Measurements from ENCODE around the gene PDE6B.

Gene PDE6B

DNA sequence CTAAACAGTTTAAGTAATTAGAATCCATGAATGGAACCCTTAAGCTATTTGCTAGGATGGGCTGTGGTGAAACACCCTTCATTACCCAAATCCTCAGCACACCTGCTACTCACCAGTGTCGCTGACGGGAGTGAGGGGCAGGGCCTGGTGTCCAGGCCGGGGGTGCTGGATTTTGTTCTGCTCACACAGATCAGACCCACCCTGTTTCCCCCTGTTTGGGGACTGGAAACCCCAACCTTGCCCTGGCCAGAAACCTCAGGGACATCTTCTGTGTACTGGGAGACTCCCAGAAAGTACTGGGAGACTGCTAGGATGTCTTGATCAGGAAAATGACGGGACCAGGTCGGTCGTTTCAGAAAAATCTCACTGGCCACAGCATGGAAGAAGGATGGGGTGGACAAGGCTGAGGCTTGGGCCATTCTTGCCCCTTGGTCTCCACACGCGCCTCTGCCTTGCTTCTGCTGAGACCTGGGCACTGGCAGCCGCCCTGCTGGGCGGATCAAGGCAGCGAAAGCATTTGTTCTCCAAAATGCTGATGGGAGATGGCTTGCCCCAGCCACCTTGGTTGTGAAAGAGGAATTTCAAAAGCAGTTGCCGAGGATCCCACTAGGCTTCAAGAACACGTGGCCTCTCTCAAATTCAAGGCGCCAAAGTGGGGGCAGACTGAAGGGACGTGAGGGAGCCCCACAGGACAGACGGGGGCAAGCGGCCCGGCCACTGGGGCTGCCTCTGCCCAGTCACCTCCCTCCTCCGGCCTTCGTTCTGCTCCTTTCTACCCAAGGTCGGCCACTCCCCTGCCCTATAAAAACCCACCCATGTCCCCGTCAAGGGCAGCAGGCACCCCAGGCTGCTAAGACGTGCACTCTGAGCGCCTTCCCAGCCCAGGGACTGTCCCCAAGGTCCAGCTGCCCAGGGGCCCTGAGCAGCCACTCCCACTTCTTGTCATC, 23.5 kb upstream of the PDE6B start:
- TF ChIP-seq, protein P1, sequence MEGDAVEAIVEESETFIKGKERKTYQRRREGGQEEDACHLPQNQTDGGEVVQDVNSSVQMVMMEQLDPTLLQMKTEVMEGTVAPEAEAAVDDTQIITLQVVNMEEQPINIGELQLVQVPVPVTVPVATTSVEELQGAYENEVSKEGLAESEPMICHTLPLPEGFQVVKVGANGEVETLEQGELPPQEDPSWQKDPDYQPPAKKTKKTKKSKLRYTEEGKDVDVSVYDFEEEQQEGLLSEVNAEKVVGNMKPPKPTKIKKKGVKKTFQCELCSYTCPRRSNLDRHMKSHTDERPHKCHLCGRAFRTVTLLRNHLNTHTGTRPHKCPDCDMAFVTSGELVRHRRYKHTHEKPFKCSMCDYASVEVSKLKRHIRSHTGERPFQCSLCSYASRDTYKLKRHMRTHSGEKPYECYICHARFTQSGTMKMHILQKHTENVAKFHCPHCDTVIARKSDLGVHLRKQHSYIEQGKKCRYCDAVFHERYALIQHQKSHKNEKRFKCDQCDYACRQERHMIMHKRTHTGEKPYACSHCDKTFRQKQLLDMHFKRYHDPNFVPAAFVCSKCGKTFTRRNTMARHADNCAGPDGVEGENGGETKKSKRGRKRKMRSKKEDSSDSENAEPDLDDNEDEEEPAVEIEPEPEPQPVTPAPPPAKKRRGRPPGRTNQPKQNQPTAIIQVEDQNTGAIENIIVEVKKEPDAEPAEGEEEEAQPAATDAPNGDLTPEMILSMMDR (IDR thresholded peaks at IDR 0.05; ENCODE audit: low read depth, low read length): no peak
- H3K4me3 ChIP-seq (ENCODE audit: low read depth, low read length): no peak overlapping the region

DNA sequence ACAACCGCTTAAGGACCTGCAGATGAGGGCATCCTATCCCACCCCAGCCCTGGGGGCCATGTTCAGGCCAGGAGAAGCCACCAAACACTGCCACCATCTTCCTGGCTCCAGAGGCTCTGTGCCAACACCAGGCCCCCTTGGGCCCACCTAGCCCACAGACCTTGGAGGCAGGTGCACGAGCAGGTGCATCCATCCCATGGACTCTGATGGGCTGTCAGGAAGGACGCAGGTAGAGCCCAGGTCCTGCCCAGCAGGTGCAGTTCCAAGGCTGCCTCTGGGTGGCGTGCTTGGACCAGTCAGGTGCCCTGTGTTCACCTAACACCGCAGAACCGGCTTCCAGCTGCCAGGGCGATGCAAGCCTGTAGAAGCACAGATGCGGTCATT, 22.8 kb upstream of the PDE6B start:
- no peak overlapping the region for H3K4me3 ChIP-seq (ENCODE audit: low read depth, low read length)
- TF ChIP-seq, protein P1 (IDR thresholded peaks at IDR 0.05; ENCODE audit: low read depth, low read length): peak; percentile 44

DNA sequence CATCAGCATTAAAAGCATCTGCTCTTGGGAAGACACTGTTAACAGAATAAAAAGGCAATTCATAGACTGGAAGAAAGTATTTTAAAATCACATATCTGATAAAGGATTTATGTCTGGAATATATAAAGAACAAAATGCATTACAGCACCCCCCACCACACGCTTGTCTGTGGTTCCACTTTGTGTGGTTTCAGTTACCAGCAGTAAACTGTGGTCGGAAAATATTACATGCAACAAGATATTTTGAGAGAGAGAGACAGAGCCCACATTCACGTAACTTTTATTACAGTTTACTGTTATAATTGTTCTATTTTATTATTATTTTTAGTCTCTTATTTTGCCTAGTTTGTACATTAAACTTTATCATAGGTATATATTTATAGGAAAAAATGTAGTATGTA, 21.2 kb upstream of the PDE6B start:
- TF ChIP-seq, protein P1 (IDR thresholded peaks at IDR 0.05; ENCODE audit: low read depth, low read length): no peak
- no peak overlapping the region for H3K4me3 ChIP-seq (ENCODE audit: low read depth, low read length)

DNA sequence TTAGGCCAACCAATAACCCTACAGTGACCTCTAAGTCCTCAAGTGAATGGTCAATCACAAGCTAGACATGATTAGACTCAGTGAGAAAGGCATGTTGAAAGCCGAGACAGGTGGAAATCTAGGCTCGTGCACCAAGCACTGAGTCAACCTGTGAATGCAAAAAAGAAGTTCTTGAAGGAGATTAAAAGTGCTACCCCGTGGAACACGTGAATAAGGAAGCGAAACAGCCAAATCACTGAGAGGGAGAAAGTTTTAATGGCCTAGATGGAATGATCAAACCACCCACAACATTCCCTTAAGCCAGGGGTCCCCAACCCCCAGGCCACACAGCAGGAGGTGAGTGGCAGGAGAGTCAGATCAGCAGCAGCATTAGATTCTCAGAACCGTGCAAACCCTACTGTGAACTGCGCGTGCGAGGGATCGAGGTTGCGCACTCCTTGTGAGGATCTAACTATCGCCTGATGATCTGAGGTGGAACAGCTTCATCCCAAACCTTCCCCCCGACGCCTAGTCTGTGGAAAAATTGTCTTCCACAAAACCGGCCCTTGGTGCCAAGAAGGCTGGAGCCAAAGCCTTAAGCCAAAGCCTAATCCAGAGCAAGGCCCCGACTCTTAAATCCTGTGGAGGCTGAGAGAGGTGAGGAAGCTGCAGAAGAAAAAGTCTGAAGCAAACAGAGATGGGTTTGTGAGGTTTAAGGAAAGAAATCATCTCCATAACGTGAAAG, 19.5 kb upstream of the PDE6B start:
- TF ChIP-seq, protein P1 (IDR thresholded peaks at IDR 0.05; ENCODE audit: low read depth, low read length): no peak
- H3K4me3 ChIP-seq (ENCODE audit: low read depth, low read length): no peak overlapping the region

DNA sequence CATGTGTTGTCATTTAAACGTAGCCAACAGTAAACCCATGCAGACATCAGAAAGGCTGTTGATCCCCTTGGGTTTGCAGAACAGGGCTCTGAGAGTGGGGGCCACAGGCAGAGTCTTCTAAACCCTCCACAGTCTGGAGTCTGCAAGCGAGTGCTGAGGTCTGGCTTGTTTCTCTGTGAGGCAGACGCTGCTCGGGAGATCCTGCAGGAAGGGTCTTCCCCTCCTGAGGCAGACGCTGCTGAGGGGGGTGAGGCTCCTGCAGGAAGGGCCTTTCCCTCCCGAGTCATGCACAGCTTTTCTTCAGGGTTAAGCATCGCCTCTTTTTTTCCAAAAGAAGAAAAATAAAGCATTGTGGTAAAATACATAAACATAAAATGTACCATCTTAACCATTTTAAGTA, 17.1 kb upstream of the PDE6B start:
- TF ChIP-seq, protein P1 (IDR thresholded peaks at IDR 0.05; ENCODE audit: low read depth, low read length): no peak
- H3K4me3 ChIP-seq (ENCODE audit: low read depth, low read length): no peak overlapping the region

DNA sequence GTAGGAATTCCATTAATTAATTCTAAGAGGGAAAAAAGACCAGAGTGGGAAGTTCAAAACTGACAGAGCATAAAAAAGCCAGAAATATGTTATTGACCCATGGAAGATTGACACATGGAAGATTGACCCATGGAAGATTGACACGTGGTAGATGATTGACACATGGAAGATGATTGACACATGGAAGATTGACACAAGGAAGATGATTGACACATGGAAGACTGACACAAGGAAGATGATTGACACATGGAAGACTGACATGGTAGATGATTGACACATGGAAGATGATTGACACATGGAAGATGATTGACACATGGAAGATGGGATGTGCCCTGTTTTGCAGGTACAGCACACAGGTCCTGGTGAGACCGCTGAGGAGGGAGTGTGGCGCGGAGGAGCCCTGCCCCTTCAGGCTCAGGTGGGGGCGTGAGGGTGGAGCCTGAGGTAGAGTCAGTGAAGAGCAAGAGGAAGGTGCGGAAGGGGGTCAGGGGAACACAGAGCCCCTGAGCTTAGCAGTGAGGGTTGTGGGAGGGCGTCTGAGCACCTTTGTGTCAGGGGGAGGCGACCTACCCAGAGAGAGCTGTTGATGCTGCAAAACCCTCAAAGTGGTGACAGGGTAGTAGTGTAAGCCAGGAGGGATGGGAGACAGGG, 15.8 kb upstream of the PDE6B start:
- TF ChIP-seq, protein P1 (IDR thresholded peaks at IDR 0.05; ENCODE audit: low read depth, low read length): no peak
- no peak overlapping the region for H3K4me3 ChIP-seq (ENCODE audit: low read depth, low read length)

Data from WI38 (cell line).